AG09309 (cell line): ENCODE measurements around the gene SASH3.

Experiments used
- DNase-seq: peaks from one replicate; pipeline ENCODE4 v3.0.0-alpha.2; 2010; ENCODE audit warnings: low read depth
- H3K4me3 ChIP-seq: 2 replicates; pipeline ENCODE4 v1.5.1; 2011; ENCODE audit warnings: mild to moderate bottlenecking, low read depth, low read length, moderate library complexity; ENCODE audit not compliant: control insufficient read depth
- TF ChIP-seq, protein P1 (sequence below): IDR thresholded peaks from 2 replicates; pipeline ENCODE4 v1.5.1; 2011; ENCODE audit warnings: mild to moderate bottlenecking, low read depth, low read length, inconsistent platforms; ENCODE audit not compliant: insufficient read depth, control insufficient read depth; ENCODE audit errors: missing control alignments

SASH3 gene

DNA sequence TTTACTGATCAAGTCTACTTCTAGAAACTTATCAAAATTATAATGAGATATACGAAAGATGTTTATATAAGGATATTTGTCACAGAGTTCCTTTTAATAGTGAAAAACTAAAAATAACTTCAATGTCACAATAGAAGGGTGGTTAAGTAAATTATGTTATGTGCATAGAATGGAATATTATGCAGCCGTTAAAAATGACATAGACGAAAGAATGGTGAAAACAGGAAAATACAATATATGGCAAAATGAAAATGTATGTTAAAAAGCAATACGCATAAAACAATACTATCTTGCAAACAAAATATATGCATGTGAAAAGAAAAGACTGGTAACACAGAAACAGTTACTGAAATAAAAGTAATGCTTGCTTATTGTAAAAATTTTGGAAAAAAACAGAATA lies 44.9 kb downstream of the SASH3 start:
- TF ChIP-seq, protein P1, sequence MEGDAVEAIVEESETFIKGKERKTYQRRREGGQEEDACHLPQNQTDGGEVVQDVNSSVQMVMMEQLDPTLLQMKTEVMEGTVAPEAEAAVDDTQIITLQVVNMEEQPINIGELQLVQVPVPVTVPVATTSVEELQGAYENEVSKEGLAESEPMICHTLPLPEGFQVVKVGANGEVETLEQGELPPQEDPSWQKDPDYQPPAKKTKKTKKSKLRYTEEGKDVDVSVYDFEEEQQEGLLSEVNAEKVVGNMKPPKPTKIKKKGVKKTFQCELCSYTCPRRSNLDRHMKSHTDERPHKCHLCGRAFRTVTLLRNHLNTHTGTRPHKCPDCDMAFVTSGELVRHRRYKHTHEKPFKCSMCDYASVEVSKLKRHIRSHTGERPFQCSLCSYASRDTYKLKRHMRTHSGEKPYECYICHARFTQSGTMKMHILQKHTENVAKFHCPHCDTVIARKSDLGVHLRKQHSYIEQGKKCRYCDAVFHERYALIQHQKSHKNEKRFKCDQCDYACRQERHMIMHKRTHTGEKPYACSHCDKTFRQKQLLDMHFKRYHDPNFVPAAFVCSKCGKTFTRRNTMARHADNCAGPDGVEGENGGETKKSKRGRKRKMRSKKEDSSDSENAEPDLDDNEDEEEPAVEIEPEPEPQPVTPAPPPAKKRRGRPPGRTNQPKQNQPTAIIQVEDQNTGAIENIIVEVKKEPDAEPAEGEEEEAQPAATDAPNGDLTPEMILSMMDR: no peak
- no peak overlapping the region for H3K4me3 ChIP-seq
- no peak for DNase-seq

DNA sequence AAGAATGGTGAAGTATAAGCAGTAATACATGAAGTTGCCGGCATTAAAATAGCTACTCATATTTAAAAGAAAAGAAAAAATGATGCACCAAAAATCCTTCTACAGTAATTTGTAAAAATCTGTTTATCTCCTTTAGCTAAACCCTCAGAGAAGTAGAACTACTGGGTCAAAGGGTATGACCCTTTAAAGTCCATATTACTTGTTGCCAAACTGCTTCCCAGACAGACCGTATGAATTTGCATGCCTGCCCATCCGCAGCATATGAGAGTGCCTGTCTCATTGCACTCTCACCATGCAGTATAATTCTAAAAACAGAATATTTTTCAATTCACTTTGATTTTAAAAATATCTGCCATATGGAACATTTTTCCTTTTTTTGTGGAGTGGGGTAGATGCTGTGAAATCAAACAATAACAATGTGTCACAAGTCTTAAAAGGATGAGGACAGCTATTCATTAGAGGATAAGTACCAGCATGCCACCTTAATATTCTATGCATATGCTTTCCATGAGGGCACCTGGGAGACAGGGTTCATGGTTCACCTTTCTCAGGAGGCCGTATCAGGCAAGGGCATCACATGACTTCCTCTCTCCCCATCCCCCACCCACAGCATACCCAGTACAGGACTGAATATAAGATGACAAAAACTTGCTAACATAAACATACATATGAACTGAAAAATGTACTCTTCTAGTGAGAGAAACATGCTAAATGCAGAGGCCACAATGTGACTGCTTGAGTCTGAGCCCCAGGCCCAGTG lies 46.2 kb downstream of the SASH3 start:
- no peak overlapping the region for H3K4me3 ChIP-seq
- TF ChIP-seq, protein P1: no peak
- no peak for DNase-seq

DNA sequence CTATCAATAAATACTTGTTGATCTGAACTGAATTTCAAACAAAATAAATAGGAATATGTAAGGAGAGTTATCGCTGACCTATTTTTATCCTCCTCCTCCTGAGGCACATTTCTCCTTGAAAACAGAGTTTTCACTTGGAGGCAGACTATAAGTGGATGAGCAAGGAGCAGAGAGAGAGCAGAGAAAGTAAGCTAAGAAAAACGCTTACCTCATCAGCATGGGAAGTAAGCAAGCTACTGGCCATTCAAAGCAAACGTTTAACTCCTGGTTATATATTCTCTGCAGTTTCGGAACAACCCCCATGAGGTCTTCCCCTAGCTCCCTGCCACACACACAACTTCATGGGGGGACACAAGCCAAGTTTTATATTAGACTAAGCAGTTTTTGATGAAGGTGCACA lies 50.7 kb downstream of the SASH3 start:
- TF ChIP-seq, protein P1: no peak
- DNase-seq: no peak
- H3K4me3 ChIP-seq: no peak overlapping the region

DNA sequence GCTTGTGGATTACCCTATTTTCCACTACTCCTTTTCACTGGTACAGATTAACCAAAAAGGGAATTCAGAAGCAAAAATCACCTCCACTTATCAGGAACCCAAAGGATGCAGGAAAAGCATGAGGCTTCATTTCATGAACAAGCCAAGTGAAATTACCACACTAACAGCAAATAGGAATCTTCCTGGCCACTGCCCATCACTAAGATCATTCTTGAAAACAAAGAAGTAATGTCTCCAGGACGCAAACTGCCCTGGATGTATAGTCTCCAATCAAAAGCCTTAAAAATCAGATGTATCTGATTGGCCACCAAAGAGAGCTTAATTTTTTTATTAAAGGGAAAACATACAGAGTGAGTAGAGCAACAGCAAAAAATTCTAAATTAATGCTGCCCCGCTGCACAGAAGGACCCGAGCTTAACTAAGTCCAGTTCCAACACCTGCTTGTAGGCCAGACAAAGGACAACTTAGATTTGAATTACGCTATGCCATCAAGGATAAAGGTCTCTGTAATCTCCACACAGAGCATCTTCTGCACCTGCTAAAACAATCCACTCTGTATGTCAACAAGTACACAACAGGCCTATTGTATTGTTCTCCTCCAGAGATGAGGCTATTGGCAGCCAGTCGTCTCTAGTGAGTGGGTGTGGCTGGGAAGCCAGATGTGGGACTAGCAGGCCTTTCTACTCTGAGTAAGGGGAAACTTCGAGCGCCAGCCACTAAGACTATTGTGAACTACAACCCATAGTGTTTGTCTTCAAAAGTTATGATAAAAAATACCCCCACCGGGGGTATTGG lies 51.5 kb downstream of the SASH3 start:
- TF ChIP-seq, protein P1: no peak
- no peak for DNase-seq
- H3K4me3 ChIP-seq: no peak overlapping the region

DNA sequence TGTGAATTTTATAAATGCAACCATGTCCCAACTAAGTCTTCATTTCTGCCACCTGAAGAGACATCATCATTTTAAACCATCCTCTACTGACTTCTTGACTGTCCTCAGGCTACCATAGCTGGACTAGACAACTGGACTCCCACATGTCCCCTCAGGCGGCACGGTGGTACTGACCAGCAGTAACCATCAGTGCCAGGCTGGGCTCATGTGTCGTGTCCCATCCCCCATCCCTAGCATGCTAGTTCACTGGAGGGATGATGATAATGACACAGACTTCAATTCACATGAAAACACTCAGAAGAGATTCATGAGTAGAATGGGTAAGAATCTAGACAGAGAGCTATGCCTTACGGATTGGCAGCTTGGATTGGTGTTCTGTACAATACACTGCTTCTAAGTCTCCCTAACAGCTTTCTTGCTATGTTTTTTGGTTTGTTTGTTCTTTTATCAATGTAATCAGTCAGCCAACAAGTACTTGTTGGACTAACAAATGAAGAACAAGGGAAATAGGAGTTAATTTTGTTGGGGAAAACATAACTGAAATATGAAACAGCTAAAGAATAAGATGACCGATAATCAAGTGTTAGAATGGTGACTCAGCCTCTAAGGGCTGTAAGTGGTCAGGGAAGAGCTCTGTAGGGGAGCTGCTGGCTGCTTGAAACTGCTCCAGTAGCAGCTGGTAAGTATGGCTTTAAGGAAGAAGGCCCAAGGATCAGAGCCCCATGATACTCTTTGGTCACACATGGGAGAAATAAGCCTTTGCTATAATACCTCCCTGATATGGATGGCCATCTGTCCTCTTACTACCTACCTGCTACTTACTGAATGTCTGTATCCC lies 53.6 kb downstream of the SASH3 start:
- DNase-seq: no peak
- H3K4me3 ChIP-seq: no peak overlapping the region
- TF ChIP-seq, protein P1: no peak

DNA sequence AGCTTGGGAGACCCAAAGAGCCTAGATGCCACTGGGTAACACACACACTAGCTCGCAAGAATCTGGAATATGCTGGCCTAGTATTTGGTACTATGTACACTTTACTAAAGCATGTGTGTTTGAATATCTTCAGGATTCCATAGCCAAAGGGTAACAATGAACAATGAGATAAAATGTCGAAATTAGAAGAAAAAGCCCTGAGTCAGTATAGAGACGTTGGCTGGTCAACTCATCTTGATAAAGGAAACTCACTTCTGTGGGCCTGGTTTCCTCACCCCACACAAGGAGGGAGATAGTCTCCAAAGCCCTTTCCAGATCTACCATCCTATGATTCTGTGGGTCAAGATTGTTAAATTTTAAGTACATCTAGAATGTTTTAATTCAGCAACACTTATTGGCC lies 57.1 kb downstream of the SASH3 start:
- no peak overlapping the region for H3K4me3 ChIP-seq
- TF ChIP-seq, protein P1: no peak
- no peak for DNase-seq
